ENCODE measurements around the gene HAS3. TPM values are rescaled to one million over a fixed set of nuclear protein-coding genes. Genes with fewer than 3 reads are reported as not detected.
A peak's percentile ranks its signal among the peaks of the same experiment; 100 is the strongest.

The HAS3 gene
- total RNA-seq, 2 donors from 2014 or later: 0.88 to 1.3 TPM

- intact Hi-C loops (cut with DNase I): no loop called here
- DNase-seq (ENCODE audit: low spot score): no peak
Measured at GRCh38 chr16:69088684-69089083, 16.8 kb upstream of the HAS3 start.

- intact Hi-C loops (cut with DNase I): no loop called here
- no peak for DNase-seq (ENCODE audit: low spot score)
Measured at GRCh38 chr16:69089091-69089910, 16.2 kb upstream of the HAS3 start.

- intact Hi-C loops (cut with DNase I): no loop called here
- no peak for DNase-seq (ENCODE audit: low spot score)
Measured at GRCh38 chr16:69093974-69094373, 11.5 kb upstream of the HAS3 start.

- DNase-seq (ENCODE audit: low spot score): no peak
- intact Hi-C loops (cut with DNase I): no loop called here
Measured at GRCh38 chr16:69094501-69094900, 11.0 kb upstream of the HAS3 start.

- intact Hi-C loops (cut with DNase I): no loop called here
- no peak for DNase-seq (ENCODE audit: low spot score)
Measured at GRCh38 chr16:69095193-69095592, 10.3 kb upstream of the HAS3 start.

- no peak for DNase-seq (ENCODE audit: low spot score)
- intact Hi-C loops (cut with DNase I): no loop called here
Measured at GRCh38 chr16:69100071-69100691, 5.3 kb upstream of the HAS3 start.

- intact Hi-C loops (cut with DNase I): no loop called here
- DNase-seq (ENCODE audit: low spot score): peak; percentile 82
Measured at GRCh38 chr16:69106491-69107315, 1.2 kb downstream of the HAS3 start.

- intact Hi-C loops (cut with DNase I): no loop called here
- DNase-seq (ENCODE audit: low spot score): peak; percentile 82
Measured at GRCh38 chr16:69107316-69107962, 2.0 kb downstream of the HAS3 start.

GRCh38 chr16:69108064-69108904 is 2.8 kb downstream of the HAS3 start:
- intact Hi-C loops (cut with DNase I): no loop called here
- DNase-seq (ENCODE audit: low spot score): peak; percentile 32

- intact Hi-C loops (cut with DNase I): no loop called here
Measured at GRCh38 chr16:69108905-69109252, 3.4 kb downstream of the HAS3 start.

GRCh38 chr16:69109486-69110270 is 4.2 kb downstream of the HAS3 start:
- intact Hi-C loops (cut with DNase I): loop anchor here (5.0 to 10.0 kb wide), 3 partner anchors 205 to 257 kb away; no protein-coding TSS in a partner anchor
- peak; percentile 69 for DNase-seq (ENCODE audit: low spot score)

More at GRCh38 chr16:69108905-69109252, 3.4 kb downstream of the HAS3 start:
- no peak for DNase-seq (ENCODE audit: low spot score)

- intact Hi-C loops (cut with DNase I): loop anchor here (5.0 to 10.0 kb wide), 3 partner anchors 206 to 258 kb away; no protein-coding TSS in a partner anchor
- DNase-seq (ENCODE audit: low spot score): peak; percentile 23
Measured at GRCh38 chr16:69110406-69110805, 5.0 kb downstream of the HAS3 start.

- DNase-seq (ENCODE audit: low spot score): peak; percentile 62
- intact Hi-C loops (cut with DNase I): loop anchor here (5.0 to 10.0 kb wide), 3 partner anchors 207 to 259 kb away; no protein-coding TSS in a partner anchor
Measured at GRCh38 chr16:69111216-69111875, 5.9 kb downstream of the HAS3 start.

- intact Hi-C loops (cut with DNase I): loop anchor here (5.0 to 10.0 kb wide), 3 partner anchors 207 to 260 kb away; no protein-coding TSS in a partner anchor
- DNase-seq (ENCODE audit: low spot score): peak; percentile 61
Measured at GRCh38 chr16:69111876-69112230, 6.4 kb downstream of the HAS3 start.

GRCh38 chr16:69112285-69113129 is 7.1 kb downstream of the HAS3 start:
- intact Hi-C loops (cut with DNase I): loop anchor here (5.0 to 10.0 kb wide), 3 partner anchors 208 to 260 kb away; no protein-coding TSS in a partner anchor
- peak; percentile 86 for DNase-seq (ENCODE audit: low spot score)

GRCh38 chr16:69113216-69113615 is 7.8 kb downstream of the HAS3 start:
- peak; percentile 37 for DNase-seq (ENCODE audit: low spot score)
- intact Hi-C loops (cut with DNase I): loop anchor here (5.0 to 10.0 kb wide), 3 partner anchors 208 to 261 kb away; no protein-coding TSS in a partner anchor
